ENCODE data around the gene RGS1. TPM values are rescaled to one million over a fixed set of nuclear protein-coding genes. Genes with fewer than 3 reads are reported as not detected.

The RGS1 gene
- total and polyA plus RNA-seq, 7 donors, result 34.8 to 153 (median 52.9) TPM

- H3K4me3 ChIP-seq, result no peak overlapping the region
- intact Hi-C loops (cut with DNase I), result no loop called here
Measured at GRCh38 chr1:192628396-192629057, 53.0 kb downstream of the RGS1 start.

GRCh38 chr1:192629612-192630011 is 54.0 kb downstream of the RGS1 start:
- H3K27me3 ChIP-seq, result no peaks in the 10 kb centered on the region
- H3K27ac ChIP-seq, result no peak overlapping the region
- no peak for DNase-seq
- H3K4me1 ChIP-seq, result no peaks in the 10 kb centered on the region
- TF ChIP-seq POLR2A (IDR thresholded peaks at IDR 0.05) (no peak), CTCF (IDR thresholded peaks at IDR 0.05) (no peak), POLR2AphosphoS5 (IDR thresholded peaks at IDR 0.05) (no peak), EP300 (IDR thresholded peaks at IDR 0.05) (no peak)
- no peaks in the 10 kb centered on the region for H3K9me3 ChIP-seq
- 71 to 79% methylated on average over 3 of the region's 3 CpGs for WGBS, 2 donors
- H3K4me3 ChIP-seq, result no peak overlapping the region
- H3K36me3 ChIP-seq, result no peaks in the 10 kb centered on the region
- intact Hi-C loops (cut with DNase I), result no loop called here

More at GRCh38 chr1:192628396-192629057, 53.0 kb downstream of the RGS1 start:
- Histone ChIP-seq H3K27ac (no peak overlapping the region), H3K4me1 (no peaks in the 10 kb centered on the region), H3K9me3 (no peaks in the 10 kb centered on the region), H3K36me3 (no peaks in the 10 kb centered on the region), H3K27me3 (no peaks in the 10 kb centered on the region)
- WGBS, 2 donors, result 93% methylated on average over 1 of the region's 1 CpG
- DNase-seq, result no peak
- no peak for TF ChIP-seq POLR2A (IDR thresholded peaks at IDR 0.05)
- TF ChIP-seq CTCF (IDR thresholded peaks at IDR 0.05), result no peak
- TF ChIP-seq EP300 (IDR thresholded peaks at IDR 0.05), result no peak
- no peak for TF ChIP-seq POLR2AphosphoS5 (IDR thresholded peaks at IDR 0.05)

Other genes with a start within 250 kb of the RGS1 start
- under 1 TPM in 2 of 4 donors, not detected in 2; 0.36 to 0.95 TPM for gene RGS13, start 60.4 kb downstream of the RGS1 start, total RNA-seq
- gene RGS13, start 60.4 kb downstream of the RGS1 start, polyA plus RNA-seq, result 1 to 10 TPM; 1.2 to 7.8 (median 2.6) TPM
- gene RGS2, start 233.3 kb downstream of the RGS1 start, total RNA-seq, result 100 to 1,000 TPM; 366 to 667 (median 434) TPM
- 100 to 1,000 TPM in 1 of 3 donors, 10 to 100 TPM in 2; 22.4 to 118 (median 49.2) TPM for gene RGS2, start 233.3 kb downstream of the RGS1 start, polyA plus RNA-seq